Measurements from ENCODE around the gene ROPN1B. TPM values are rescaled to one million over a fixed set of nuclear protein-coding genes. Genes with fewer than 3 reads are reported as not detected.

Gene ROPN1B
- not detected in 2 replicates for total RNA-seq

DNA sequence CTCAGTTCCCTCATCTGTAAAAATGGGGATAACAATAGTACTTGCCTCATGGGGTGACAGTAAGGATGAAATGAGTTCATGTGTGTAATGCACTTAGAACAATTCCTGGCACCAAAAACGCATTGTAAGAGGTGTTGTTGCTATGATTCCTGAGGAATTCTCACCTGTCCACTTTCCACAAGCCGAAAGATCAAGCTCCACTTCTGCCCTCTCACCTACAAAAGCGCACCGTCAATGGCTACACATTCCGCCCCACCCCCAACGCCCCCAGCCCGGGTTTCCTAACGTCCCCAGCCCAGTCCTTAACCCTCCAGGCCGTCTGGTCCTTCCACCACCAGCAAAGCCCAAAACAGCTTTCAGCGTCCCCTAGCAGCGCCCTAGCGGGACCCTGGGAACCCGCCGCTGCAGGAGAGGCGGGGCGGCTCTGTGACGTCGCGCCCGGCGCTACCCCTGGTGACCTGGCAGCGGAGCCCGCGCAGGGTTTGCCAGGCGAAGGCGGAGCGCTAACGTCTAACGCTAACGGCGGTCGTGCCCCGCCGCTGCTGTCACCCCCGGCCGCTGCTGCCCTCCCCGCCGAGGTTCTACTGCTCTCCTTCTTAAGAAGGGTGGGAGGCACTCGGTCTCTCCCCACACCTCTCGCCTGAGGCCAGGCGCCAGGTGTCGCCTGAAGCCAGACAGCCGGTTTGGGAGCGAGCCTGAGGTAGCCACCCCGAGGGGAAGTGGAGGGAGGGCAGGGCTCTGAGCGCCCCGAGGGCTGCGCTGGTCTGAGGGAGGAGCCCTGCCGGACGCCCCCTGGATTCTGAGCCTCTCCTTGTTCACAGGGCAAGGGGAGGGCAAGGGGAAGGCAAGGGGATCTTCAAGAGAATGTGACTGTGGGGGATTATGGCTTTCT lies at the start of gene ROPN1B:
TSS of gene ROPN1B (plus strand) at position 478 of the 892 bp plus-strand sequence. CDS start 2,877 bp downstream, outside the sequence.

Other genes starting within 250 kb of the ROPN1B start
- 38.0 and 51.5 TPM in 2 replicates for gene SLC41A3, start 114.9 kb downstream of the ROPN1B start, total RNA-seq
- under 0.01 TPM in 1 of 2 replicates, not detected in the other for gene ALDH1L1, start 211.4 kb downstream of the ROPN1B start, total RNA-seq

Measured in smooth muscle cell of bladder (primary cell).